Uterus (tissue), 2 donors: Measurements from ENCODE around the gene PGR.

Experiments
- POLR2A ChIP-seq, 2 donors: fragments of 450-650 bp; IDR thresholded peaks; one replicate each; pipeline ENCODE4 v1.6.1; 2016; ENCODE audit warnings: antibody characterized with exemption in 2 of 2, mild to moderate bottlenecking in 1 of 2, moderate library complexity in 1 of 2
- TF ChIP-seq, protein P1 (sequence below), 4 experiments: fragments of 200-600 bp in 2 of 4; fragments of 450-650 bp in 2 of 4; sonication (generic) in 2 of 4; IDR thresholded peaks; one replicate each; pipeline ENCODE4 v1.5.1; 2016 to 2019; ENCODE audit warnings: antibody characterized with exemption in 4 of 4, mild to moderate bottlenecking in 2 of 4, moderate library complexity in 1 of 4

DNA sequence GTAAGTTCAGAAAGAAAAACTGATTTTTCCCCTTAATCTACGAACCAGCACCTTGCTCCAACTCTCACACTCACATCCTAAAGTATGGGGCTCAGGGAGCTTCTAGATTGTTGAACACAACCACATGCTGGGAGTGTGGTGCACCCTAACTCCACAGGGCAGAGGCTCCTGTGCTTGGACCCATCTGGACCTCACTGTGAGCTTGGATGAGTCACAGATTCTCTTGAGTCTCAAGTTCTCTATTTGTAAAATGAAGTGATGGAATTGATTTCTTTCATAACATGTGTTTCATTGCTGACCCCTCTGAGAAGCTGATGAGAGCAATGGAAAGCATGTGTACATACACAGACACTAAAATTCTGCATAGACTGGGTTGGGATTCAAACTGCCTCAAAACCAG is 109.7 kb downstream of the PGR start:
- TF ChIP-seq POLR2A (IDR thresholded peaks at IDR 0.05) = no peak
- TF ChIP-seq, protein P1, sequence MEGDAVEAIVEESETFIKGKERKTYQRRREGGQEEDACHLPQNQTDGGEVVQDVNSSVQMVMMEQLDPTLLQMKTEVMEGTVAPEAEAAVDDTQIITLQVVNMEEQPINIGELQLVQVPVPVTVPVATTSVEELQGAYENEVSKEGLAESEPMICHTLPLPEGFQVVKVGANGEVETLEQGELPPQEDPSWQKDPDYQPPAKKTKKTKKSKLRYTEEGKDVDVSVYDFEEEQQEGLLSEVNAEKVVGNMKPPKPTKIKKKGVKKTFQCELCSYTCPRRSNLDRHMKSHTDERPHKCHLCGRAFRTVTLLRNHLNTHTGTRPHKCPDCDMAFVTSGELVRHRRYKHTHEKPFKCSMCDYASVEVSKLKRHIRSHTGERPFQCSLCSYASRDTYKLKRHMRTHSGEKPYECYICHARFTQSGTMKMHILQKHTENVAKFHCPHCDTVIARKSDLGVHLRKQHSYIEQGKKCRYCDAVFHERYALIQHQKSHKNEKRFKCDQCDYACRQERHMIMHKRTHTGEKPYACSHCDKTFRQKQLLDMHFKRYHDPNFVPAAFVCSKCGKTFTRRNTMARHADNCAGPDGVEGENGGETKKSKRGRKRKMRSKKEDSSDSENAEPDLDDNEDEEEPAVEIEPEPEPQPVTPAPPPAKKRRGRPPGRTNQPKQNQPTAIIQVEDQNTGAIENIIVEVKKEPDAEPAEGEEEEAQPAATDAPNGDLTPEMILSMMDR (IDR thresholded peaks at IDR 0.05) = no peak
